Activated gamma-delta T cell treated with anti-CD3 and anti-CD28 coated beads, Interleukin-2, amount 50 U/mL, for 16 hours (primary cell): ENCODE data around the gene FZD10.

Experiments
- DNase-seq: peaks from one replicate; pipeline ENCODE4 v3.0.0-alpha.2; 2020; ENCODE audit warnings: low read depth

FZD10 gene

DNA sequence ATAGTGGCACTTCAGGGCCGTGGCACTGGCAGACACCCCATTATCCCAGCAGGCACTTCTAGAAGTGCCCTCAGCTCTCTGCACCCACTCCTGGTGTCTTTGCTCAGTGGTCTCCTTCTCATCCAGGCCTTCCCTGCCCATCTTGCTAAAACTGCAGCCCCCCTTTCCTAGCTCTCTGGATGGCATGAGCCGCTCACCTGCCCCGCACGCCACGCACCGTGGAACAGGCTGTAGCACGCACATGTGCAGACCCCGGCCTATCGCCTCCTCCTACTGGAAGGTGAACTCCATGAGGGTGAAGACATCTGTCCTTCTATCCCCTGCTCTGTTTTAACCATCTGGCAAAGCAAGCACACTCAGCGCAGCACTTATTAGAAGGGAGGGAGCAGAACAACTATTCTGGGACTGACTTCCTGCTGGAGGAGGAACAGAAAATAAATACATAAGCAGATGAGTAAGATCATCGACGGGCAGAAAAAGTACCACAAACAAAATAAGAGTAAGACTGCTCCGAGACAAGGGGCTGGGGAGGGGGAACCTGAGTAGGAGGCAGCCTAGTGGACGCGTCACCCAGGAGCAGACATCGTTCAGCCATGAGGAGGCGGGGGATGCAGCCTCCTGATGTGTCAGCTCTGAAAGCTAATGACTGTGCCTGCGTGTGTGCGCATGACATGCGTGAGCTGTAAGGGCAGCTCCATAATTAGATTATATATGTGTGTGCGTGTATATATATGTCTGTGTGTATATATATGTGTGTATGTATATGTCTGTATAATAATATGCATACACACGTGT is 7.8 kb upstream of the FZD10 start:
- no peak for DNase-seq

DNA sequence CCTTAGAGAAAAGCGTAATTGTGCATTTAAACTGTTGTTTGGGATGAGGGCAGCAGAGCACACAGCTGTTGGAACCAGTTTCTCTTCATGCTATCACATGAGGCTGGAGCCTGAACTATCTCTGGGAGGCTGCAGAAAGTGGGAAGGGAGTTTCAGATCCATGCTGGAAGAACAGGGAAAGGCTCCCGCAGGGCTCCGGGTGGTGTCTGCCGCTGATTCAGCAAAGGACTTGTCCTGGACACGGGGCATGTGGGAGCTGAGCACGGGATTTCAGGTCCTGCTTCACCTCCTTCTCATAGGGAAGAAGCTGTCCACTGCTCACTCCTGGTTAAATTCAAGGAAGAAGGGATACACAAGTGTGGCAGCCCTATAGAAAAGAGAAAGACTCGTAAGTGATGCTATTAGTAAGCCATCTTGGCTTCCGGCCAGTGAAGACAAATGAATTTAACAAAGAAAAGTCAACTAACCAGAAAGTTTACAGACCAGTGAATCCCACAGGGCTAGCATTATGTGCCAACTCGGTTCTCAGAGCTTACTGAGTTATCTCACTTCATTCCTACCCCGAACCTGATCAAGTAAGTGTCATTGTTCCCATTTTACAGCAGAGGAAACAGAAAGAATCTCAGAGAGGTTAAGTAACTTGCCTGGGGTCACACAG is 6.7 kb upstream of the FZD10 start:
- DNase-seq = no peak

- DNase-seq = no peak
Measured at GRCh38 chr12:130156652-130157275, 5.5 kb upstream of the FZD10 start.

DNA sequence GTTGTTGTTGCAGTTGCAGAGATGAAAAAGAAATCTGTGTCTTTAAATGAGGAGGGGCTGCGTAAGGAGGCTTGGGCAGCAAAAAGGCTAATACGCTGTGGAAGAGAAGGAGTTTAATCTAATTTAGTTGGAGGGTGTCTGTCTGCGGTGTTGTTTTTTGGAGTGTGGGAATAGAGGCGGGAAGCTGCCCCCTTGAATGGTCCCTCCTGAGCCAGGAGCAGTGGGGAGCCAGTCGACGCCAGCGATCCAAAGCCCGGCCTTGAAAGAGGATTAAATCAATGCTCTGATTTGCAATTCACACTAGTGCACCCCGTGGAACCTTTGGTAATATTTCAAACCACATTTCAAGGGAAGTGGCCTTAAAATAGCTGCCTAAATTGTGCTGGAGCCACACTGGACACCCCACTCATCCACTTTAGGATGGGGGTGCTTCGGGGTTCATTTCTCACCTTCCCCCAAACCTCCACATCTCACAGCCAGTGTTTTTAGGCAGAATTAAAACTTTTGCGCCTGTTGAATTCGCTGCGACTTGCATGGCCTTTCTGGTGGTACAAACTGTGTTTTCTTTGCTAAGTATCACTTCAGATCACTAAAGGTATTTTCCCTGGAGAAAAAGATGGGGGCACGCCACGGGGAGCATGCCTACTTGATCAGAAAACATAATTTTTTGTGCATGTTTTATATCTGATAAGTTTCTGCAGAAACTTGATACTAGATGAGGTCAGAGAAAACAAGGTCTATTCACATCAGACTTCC is 4.1 kb upstream of the FZD10 start:
- no peak for DNase-seq

DNA sequence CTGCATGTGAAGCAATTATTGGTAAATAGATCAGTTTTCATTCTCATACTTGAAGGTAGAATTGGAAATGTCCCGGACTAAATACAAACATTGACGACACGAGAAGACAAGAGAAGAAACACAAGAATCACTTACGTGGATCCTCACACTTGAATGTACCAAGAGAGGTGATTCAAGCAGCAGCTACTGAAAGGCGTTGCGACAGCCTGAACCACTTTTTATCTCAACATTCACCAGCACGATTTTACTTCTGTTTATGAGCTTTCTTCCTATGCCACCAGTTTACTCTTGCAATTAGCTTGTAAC is 3.6 kb upstream of the FZD10 start:
- DNase-seq = no peak

DNA sequence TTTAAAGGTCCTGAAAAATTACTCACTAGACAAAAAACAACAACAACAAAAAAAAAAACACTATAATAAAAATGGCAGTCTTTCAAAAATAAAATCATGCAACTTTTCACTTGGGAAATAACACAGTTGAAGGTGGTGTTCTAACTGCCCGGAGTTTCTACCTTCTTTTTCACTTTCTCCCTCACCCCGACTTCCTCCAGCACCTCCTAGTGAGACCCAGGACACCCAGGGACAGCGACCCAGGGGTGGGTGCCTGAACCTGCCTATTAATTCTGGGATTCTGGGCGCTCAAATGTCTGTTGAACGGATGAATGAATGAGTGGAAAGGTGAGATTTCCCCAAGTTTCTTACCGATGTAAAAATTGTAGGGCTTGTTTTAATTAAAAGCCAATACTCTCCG is 2.0 kb upstream of the FZD10 start:
- DNase-seq = no peak

DNA sequence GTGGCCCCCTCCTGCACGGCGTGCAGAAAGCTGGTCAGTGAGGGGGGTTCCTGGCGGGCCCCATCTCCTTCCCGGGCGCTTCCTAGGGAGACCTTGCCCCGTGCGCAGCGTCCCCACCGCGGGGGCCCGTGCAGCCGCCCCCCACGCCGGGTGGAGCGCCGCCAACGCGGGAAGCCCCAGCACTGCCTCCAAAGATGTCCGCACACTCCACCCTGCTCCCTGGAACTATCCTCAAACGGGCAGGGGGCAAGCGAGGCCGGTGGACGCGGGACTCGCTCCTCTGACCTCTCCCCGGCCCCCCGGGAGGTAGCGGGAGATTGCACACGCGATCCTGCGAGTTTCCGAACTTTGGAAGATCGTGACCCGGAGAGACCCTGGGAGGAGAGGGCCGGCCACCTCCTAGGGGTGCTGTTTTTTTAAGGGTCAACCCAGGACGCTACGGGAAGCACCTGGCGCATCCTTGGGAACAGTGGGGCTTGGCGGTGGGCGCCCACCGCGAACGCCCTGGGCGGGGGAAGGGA is 1.5 kb upstream of the FZD10 start:
- no peak for DNase-seq

DNA sequence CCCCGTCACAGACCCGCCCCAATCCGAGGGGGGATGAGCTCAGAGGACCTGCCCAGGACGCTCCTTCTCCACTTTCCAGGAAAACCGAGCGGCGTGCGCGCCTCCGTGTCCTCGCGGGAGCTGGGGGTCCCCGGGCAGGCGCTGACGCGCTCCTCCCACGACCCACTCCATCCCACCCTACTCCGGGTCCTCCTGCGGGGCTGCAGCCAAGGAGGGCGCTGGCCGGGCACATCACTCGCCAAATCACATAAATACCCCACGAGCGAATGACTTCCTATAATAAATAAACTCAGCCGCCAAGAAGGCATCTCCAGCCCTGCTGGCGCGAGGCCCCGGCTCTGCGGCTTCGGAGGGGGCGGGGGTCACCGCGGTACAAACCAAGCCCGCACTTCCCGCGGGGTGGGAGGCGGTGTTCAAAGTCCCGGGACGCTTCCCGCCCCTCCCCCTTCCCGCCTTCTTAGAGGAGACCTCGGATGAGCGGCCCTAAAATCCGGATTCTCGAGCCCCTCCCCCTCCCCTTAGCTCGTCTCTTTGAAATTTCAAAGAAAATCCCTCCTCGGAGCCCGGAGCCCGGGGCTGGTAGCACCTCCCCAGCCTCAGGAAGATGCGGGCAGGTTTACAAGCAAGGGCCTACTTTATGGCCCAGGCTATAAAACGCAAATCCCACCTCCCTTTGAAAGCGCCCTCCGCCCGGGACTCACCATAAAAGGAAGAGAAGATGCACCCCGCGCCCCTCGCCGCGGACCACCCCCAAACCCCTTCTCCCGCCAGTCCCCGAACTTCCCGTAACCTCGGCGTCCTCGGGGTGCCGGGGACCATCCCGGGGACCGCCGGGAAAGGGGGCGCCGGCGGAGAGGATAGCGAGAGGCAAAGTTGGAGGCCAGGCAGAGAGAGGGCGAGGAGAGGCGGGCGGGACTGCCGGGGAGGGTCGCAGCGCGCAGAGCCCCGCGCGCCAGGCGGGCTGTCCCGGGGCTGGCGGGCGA is 712 bp upstream of the FZD10 start:
- DNase-seq = no peak

DNA sequence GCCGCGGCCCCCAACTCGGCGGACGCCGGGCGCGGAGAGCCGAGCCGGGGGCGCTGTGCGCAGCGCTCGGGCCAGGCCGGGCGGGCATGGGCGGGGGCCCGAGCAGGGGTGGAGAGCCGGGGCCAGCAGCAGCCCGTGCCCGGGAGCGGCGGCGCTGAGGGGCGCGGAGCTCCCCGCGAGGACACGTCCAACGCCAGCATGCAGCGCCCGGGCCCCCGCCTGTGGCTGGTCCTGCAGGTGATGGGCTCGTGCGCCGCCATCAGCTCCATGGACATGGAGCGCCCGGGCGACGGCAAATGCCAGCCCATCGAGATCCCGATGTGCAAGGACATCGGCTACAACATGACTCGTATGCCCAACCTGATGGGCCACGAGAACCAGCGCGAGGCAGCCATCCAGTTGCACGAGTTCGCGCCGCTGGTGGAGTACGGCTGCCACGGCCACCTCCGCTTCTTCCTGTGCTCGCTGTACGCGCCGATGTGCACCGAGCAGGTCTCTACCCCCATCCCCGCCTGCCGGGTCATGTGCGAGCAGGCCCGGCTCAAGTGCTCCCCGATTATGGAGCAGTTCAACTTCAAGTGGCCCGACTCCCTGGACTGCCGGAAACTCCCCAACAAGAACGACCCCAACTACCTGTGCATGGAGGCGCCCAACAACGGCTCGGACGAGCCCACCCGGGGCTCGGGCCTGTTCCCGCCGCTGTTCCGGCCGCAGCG is 639 bp downstream of the FZD10 start:
- no peak for DNase-seq

DNA sequence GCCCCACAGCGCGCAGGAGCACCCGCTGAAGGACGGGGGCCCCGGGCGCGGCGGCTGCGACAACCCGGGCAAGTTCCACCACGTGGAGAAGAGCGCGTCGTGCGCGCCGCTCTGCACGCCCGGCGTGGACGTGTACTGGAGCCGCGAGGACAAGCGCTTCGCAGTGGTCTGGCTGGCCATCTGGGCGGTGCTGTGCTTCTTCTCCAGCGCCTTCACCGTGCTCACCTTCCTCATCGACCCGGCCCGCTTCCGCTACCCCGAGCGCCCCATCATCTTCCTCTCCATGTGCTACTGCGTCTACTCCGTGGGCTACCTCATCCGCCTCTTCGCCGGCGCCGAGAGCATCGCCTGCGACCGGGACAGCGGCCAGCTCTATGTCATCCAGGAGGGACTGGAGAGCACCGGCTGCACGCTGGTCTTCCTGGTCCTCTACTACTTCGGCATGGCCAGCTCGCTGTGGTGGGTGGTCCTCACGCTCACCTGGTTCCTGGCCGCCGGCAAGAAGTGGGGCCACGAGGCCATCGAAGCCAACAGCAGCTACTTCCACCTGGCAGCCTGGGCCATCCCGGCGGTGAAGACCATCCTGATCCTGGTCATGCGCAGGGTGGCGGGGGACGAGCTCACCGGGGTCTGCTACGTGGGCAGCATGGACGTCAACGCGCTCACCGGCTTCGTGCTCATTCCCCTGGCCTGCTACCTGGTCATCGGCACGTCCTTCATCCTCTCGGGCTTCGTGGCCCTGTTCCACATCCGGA is 1.4 kb downstream of the FZD10 start:
- no peak for DNase-seq

DNA sequence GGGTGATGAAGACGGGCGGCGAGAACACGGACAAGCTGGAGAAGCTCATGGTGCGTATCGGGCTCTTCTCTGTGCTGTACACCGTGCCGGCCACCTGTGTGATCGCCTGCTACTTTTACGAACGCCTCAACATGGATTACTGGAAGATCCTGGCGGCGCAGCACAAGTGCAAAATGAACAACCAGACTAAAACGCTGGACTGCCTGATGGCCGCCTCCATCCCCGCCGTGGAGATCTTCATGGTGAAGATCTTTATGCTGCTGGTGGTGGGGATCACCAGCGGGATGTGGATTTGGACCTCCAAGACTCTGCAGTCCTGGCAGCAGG is 1.9 kb downstream of the FZD10 start:
- DNase-seq = no peak

- no peak for DNase-seq
Measured at GRCh38 chr12:130164936-130165335, 2.7 kb downstream of the FZD10 start.

DNA sequence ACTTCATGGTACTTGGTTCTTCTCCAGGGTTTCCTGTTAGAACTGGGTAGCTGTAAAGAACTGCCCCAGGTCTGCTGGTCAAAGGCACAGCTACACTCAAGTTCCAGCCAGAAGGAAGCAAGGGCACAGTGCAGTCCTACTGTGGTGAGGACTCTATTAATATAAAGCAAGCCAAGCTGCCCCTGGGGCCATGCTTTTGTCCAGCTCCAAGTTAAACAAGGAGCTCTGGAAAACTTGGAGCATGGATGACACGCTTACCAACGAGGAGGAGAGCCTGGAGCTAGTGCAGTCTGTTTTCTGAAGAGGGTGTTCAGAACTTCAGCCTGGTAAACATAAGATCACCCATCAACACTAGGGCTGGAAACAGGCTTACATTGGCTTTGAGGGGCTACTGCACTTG is 4.0 kb downstream of the FZD10 start:
- no peak for DNase-seq

DNA sequence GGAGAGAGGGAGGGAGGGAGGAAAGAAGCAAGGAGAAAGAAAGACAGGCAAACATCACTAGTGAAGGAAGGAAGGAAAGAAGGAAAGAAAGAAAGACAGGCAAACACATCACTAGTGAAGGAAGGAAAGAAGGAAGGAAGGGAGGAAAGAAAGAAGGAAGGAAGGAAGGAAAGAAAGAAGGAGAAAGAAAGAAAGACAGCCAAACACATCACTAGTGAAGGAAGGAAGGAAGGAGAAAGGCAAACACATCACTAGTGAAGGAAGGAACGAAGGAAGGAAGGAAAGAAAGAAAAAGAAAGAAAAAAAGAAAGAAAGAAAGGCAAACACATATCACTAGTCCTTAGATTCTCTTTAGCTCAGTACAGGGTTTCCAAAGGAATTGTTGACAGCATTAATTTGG is 5.3 kb downstream of the FZD10 start:
- DNase-seq = no peak

- DNase-seq = no peak
Measured at GRCh38 chr12:130169256-130169655, 7.0 kb downstream of the FZD10 start.

- no peak for DNase-seq
Measured at GRCh38 chr12:130169924-130170323, 7.7 kb downstream of the FZD10 start.

DNA sequence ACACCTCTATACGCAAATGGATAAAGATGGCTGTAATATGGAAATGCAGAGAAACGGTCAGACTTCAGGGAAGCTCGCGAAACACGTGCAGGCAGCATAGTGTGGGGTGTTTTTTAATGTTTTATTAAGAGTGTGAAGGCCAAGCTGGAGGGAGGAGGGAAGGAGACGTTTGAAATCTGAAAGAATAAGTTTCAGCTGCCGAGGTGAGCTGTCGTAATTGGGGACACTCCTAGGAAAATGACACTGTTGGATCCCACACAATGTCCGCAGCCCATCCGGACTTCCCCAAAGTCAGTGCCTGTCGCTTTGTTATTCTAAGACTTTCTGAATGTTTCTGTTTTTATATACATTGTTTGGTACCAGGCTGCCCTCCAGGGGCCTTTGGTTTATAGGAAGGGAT is 8.3 kb downstream of the FZD10 start:
- no peak for DNase-seq

GRCh38 chr12:130177635-130178242 is 15.5 kb downstream of the FZD10 start:
- DNase-seq = no peak

DNA sequence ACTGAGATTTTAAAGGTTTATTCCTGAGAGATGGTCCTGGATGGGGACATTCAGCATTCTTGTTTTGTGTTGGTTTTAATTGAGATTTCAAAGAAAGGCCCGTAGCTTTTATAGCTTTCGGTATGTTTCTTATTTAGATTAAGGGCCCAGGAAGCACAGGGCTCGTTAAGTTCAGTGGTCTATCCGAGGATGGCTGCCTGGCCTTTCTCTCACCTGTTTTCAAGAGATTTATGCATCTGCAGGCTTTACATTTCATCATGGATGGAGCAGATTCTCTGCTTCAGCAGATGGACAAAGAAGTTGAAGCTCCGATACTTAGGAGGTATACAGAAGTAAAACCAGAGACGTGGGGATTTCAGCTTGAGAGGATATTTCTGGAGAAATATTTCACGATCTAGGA is 16.0 kb downstream of the FZD10 start:
- no peak for DNase-seq

DNA sequence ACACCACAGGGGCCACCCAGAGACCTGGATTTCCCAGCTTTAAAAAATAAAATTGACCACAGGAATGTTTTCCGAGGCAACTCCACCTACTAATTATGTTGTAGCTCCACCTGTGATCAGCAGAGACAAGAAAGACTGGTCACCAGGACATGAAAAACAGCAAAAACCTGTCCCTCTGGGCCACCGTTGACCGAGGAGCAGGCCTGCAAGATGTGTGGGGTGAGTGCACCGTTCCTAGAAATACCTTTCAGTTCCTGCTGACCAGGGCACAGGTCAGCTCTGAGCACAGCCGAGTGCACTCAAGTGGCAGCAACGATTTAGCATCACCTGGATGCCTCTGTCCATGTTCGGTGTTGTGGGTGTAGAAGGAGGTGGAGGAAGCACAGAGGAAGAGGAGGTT is 16.9 kb downstream of the FZD10 start:
- DNase-seq = no peak
